SU-DHL-6 (cell line): ENCODE data around the gene FBLN5.
A peak's percentile ranks its signal among the peaks of the same experiment; 100 is the strongest.

Experiments
- H2AFZ ChIP-seq: fragments of 200-600 bp; sonication (generic); 2 replicates; pipeline ENCODE4 v1.6.1; 2014; ENCODE audit warnings: low read depth, mild to moderate bottlenecking, moderate library complexity, mixed read lengths, antibody characterized with exemption, low read length; ENCODE audit not compliant: severe bottlenecking
- H3F3A ChIP-seq: fragments of 200-600 bp; shearing (Covaris generic); 2 replicates; pipeline ENCODE4 v1.6.0; 2016; ENCODE audit warnings: antibody characterized with exemption, mild to moderate bottlenecking; ENCODE audit not compliant: insufficient read depth
- H3K27ac ChIP-seq: fragments of 200-600 bp; sonication (generic); 2 replicates; pipeline ENCODE4 v1.5.1; 2016; ENCODE audit warnings: low read depth, mild to moderate bottlenecking, low read length, moderate library complexity, mixed read lengths
- H3K27me3 ChIP-seq: fragments of 200-600 bp; sonication (generic), shearing (Covaris generic); 2 replicates; pipeline ENCODE4 v1.6.0; 2014; ENCODE audit warnings: mild to moderate bottlenecking, low read length
- H3K36me3 ChIP-seq: fragments of 200-600 bp; sonication (generic); 2 replicates; pipeline ENCODE4 v1.6.1; 2014; ENCODE audit warnings: mild to moderate bottlenecking, low read length, mixed read lengths
- H3K4me2 ChIP-seq: fragments of 300-600, 200-600 bp; shearing (Covaris generic), sonication (generic); 2 replicates; pipeline ENCODE4 v1.6.0; 2014; ENCODE audit warnings: low read length, low read depth, mild to moderate bottlenecking; ENCODE audit not compliant: poor library complexity, severe bottlenecking
- H3K4me3 ChIP-seq: fragments of 200-600 bp; sonication (generic); 2 replicates; pipeline ENCODE4 v1.5.1; 2014; ENCODE audit warnings: antibody characterized with exemption, low read length, mild to moderate bottlenecking, mixed read lengths; ENCODE audit not compliant: insufficient read depth, poor library complexity, severe bottlenecking
- H3K79me2 ChIP-seq: fragments of 200-600 bp; sonication (generic); 2 replicates; pipeline ENCODE4 v1.6.1; 2014; ENCODE audit warnings: mild to moderate bottlenecking, low read length, moderate library complexity; ENCODE audit not compliant: insufficient read depth
- H3K9ac ChIP-seq: fragments of 200-600 bp; sonication (generic); 2 replicates; pipeline ENCODE4 v1.7.0; 2014; ENCODE audit warnings: mild to moderate bottlenecking, low read length
- H3K9me2 ChIP-seq: fragments of 200-600 bp; sonication (generic); replicated peaks from 2 replicates; pipeline ENCODE4 v1.6.1; 2014; ENCODE audit warnings: low read length; ENCODE audit not compliant: insufficient read depth
- H3K9me3 ChIP-seq: fragments of 200-600 bp; sonication (generic); 2 replicates; pipeline ENCODE4 v1.6.1; 2014; ENCODE audit warnings: low read length, mixed read lengths; ENCODE audit not compliant: insufficient read depth
- H4K20me1 ChIP-seq: fragments of 200-600 bp; sonication (generic); 2 replicates; pipeline ENCODE4 v1.6.1; 2014; ENCODE audit warnings: low read depth, mild to moderate bottlenecking, antibody characterized with exemption, low read length, moderate library complexity, mixed read lengths
- EZH2phosphoT487 ChIP-seq: fragments of 200-600 bp; sonication (generic), shearing (Covaris generic); conservative IDR thresholded peaks from 2 replicates; pipeline ENCODE4 v1.6.1; 2018; ENCODE audit warnings: mild to moderate bottlenecking, antibody characterized with exemption, low read length, moderate library complexity, mixed read lengths
- TF ChIP-seq, protein P1 (sequence below): fragments of 200-600 bp; sonication (generic); IDR thresholded peaks from one replicate; pipeline ENCODE4 v1.5.1; 2017; ENCODE audit warnings: antibody characterized with exemption, mild to moderate bottlenecking, low read length, moderate library complexity; ENCODE audit not compliant: insufficient read depth, poor library complexity, severe bottlenecking

FBLN5 gene

DNA sequence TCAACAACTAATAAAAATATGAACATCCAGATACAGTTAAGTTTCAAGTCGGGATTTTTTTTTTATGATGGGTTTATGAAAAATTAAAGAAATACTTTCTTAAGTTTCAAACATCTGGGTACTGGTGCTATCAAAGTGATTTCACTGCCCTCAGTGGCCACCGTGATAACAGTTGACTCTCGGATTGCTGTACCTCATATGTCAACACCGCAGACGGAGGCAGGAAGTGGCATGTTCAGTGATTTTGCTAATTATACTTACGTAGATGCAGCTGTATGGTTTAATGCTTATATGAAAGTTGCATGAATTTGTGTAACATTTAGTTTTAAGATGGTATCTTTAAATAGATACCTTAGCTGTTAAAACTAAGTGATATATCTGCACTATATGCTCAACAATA lies 20.8 kb upstream of the FBLN5 start:
- Histone ChIP-seq H3K9me2 (no peaks in the 10 kb centered on the region), H3F3A (no peaks in the 10 kb centered on the region), H3K36me3 (peaks cover 18% of the 10 kb centered on the region; the same call in 1 of the 2 replicates), H2AFZ (no peak overlapping the region), H3K9me3 (no peaks in the 10 kb centered on the region), H4K20me1 (no peaks in the 10 kb centered on the region), H3K4me2 (peak overlapping the region; percentile 29), H3K27me3 (no peaks in the 10 kb centered on the region), H3K27ac (peak overlapping the region; percentile 39; the same call in 1 of the 2 replicates), H3K9ac (no peak overlapping the region), H3K4me3 (no peak overlapping the region), H3K79me2 (no peaks in the 10 kb centered on the region)
- TF ChIP-seq, protein P1, sequence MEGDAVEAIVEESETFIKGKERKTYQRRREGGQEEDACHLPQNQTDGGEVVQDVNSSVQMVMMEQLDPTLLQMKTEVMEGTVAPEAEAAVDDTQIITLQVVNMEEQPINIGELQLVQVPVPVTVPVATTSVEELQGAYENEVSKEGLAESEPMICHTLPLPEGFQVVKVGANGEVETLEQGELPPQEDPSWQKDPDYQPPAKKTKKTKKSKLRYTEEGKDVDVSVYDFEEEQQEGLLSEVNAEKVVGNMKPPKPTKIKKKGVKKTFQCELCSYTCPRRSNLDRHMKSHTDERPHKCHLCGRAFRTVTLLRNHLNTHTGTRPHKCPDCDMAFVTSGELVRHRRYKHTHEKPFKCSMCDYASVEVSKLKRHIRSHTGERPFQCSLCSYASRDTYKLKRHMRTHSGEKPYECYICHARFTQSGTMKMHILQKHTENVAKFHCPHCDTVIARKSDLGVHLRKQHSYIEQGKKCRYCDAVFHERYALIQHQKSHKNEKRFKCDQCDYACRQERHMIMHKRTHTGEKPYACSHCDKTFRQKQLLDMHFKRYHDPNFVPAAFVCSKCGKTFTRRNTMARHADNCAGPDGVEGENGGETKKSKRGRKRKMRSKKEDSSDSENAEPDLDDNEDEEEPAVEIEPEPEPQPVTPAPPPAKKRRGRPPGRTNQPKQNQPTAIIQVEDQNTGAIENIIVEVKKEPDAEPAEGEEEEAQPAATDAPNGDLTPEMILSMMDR: no peak
- no peak for TF ChIP-seq EZH2phosphoT487

DNA sequence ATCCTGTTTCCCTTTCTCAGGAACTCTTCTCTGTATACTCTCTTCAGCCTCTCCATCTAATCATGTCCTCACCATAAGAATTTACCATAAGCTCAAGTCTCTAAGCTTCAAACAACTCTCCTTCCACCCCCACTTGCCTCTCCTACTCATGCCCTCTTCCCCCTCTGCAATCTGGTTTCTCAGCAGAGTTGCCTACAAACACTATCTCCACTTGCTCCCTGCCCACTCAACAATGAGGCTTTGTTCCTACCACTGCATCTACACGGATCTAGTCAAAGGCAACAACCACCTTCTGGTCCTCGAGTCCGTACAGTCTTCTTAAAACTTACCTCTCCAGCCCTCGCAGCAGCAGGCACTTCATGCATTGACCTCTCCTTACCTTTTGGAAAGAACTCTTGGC lies 17.2 kb upstream of the FBLN5 start:
- no peaks in the 10 kb centered on the region for H3K27me3 ChIP-seq
- H3K4me3 ChIP-seq: no peak overlapping the region
- no peaks in the 10 kb centered on the region for H3K9me3 ChIP-seq
- H3K36me3 ChIP-seq: peaks cover 11% of the 10 kb centered on the region; the same call in 1 of the 2 replicates
- no peaks in the 10 kb centered on the region for H3K79me2 ChIP-seq
- no peak overlapping the region for H2AFZ ChIP-seq
- no peaks in the 10 kb centered on the region for H3F3A ChIP-seq
- no peaks in the 10 kb centered on the region for H4K20me1 ChIP-seq
- no peak overlapping the region for H3K27ac ChIP-seq
- H3K4me2 ChIP-seq: no peak overlapping the region
- no peak for TF ChIP-seq EZH2phosphoT487
- TF ChIP-seq, protein P1: no peak
- no peak overlapping the region for H3K9ac ChIP-seq
- H3K9me2 ChIP-seq: no peaks in the 10 kb centered on the region

DNA sequence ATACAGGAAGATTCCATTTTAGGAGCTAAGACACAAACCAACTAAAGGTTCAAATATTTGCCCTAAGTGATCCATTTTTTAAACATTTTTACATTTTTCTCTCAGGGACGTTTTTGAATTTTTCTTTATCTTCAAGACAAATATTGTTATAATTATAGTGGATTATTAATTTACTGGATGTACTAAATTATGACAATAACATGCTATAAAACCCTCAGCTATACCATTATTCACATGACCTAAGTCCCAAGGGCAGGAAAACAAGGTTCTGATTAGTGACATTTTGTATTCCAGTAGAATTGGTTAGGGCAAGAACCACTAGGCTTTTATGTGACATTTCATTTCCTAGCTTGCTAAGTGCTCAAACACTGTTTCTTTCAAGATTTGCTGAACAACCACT lies 16.5 kb upstream of the FBLN5 start:
- H3K4me3 ChIP-seq: no peak overlapping the region
- no peaks in the 10 kb centered on the region for H3K27me3 ChIP-seq
- no peaks in the 10 kb centered on the region for H3F3A ChIP-seq
- H4K20me1 ChIP-seq: no peaks in the 10 kb centered on the region
- TF ChIP-seq, protein P1: no peak
- no peak for TF ChIP-seq EZH2phosphoT487
- H3K36me3 ChIP-seq: peaks cover 8% of the 10 kb centered on the region; the same call in 1 of the 2 replicates
- no peaks in the 10 kb centered on the region for H3K9me2 ChIP-seq
- H3K27ac ChIP-seq: no peak overlapping the region
- no peak overlapping the region for H3K9ac ChIP-seq
- no peaks in the 10 kb centered on the region for H3K9me3 ChIP-seq
- H3K4me2 ChIP-seq: no peak overlapping the region
- no peaks in the 10 kb centered on the region for H3K79me2 ChIP-seq
- no peak overlapping the region for H2AFZ ChIP-seq

DNA sequence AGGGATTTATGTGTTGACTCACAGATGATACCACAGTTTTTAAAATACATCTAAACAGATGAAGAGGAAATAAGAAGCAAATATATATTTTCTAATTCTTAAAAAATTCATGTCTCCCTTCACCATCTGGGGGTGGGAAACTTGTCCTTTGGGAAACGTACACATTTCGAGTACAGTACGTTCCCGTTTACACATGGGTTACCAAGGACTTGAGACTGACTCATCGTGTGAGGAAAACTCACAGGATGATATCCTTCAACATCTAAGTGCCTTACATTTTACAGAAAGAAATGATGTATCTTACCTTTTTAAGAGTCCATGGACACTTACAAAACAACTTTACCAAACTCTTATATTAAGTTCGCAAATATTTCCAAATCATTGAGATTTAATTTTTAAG lies 16.0 kb upstream of the FBLN5 start:
- Histone ChIP-seq H3K27ac (no peak overlapping the region), H2AFZ (no peak overlapping the region), H3K9ac (no peak overlapping the region)

More for the DNA sequence above, 16.0 kb upstream of the FBLN5 start:
- no peaks in the 10 kb centered on the region for H3F3A ChIP-seq
- no peaks in the 10 kb centered on the region for H3K9me2 ChIP-seq
- H3K4me2 ChIP-seq: no peak overlapping the region
- no peaks in the 10 kb centered on the region for H3K79me2 ChIP-seq
- TF ChIP-seq EZH2phosphoT487: no peak
- TF ChIP-seq, protein P1: no peak
- H3K27me3 ChIP-seq: no peaks in the 10 kb centered on the region
- peaks cover 6% of the 10 kb centered on the region; the same call in 1 of the 2 replicates for H3K36me3 ChIP-seq
- no peak overlapping the region for H3K4me3 ChIP-seq
- H3K9me3 ChIP-seq: no peaks in the 10 kb centered on the region
- no peaks in the 10 kb centered on the region for H4K20me1 ChIP-seq
